KBM-7 (cell line): ENCODE results near the gene ZDHHC3.
A peak's percentile ranks its signal among the peaks of the same experiment; 100 is the strongest.

Experiments used
- DNase-seq: peaks from one replicate; pipeline ENCODE4 v3.0.0-alpha.2; 2015
- in situ Hi-C: fragments of 300-500 bp; cut with MboI; formaldehyde crosslinking; loops from 2 replicates; pipeline ENCODE4 v1.14.3; 2020; ENCODE audit warnings: low sequenced_read_pairs, low pct_unique_long_range_greater_than_20kb, mixed read lengths

ZDHHC3 gene

GRCh38 chr3:44976002-44976815 lies at the start of gene ZDHHC3, which contains the start of gene EXOSC7:
Gene ZDHHC3, minus strand, starts transcription at chr3:44976174. Its CDS starts 16,738 bp downstream, at chr3:44959436.
Gene EXOSC7, plus strand, starts transcription at chr3:44976244. Its CDS starts 34 bp downstream, at chr3:44976278.
- in situ Hi-C loops, result no loop called here
- DNase-seq, result peak; percentile 73

- no peak for DNase-seq
- in situ Hi-C loops, result loop anchor here (25.0 kb wide), 1 partner anchor 638 kb away; no protein-coding TSS in a partner anchor
These were observed 48.7 kb upstream of the ZDHHC3 start for GRCh38 chr3:45024542-45025255.

- in situ Hi-C loops, result no loop called here
- no peak for DNase-seq
These were observed 47.7 kb upstream of the ZDHHC3 start for GRCh38 chr3:45023675-45024074.

- in situ Hi-C loops, result no loop called here
These were observed 45.7 kb upstream of the ZDHHC3 start for GRCh38 chr3:45021524-45022297.

GRCh38 chr3:45020534-45020933 lies 44.6 kb upstream of the ZDHHC3 start:
- in situ Hi-C loops, result no loop called here
- no peak for DNase-seq

More at GRCh38 chr3:45021524-45022297, 45.7 kb upstream of the ZDHHC3 start:
- no peak for DNase-seq

GRCh38 chr3:45017821-45018220 lies 41.8 kb upstream of the ZDHHC3 start:
- DNase-seq, result no peak
- in situ Hi-C loops, result no loop called here

- no peak for DNase-seq
- in situ Hi-C loops, result no loop called here
These were observed 40.9 kb upstream of the ZDHHC3 start for GRCh38 chr3:45016916-45017315.

- DNase-seq, result no peak
These were observed 36.6 kb upstream of the ZDHHC3 start for GRCh38 chr3:45012577-45012976.

GRCh38 chr3:45011756-45012508 lies 36.0 kb upstream of the ZDHHC3 start:
- DNase-seq, result no peak
- in situ Hi-C loops, result no loop called here

More at GRCh38 chr3:45012577-45012976, 36.6 kb upstream of the ZDHHC3 start:
- in situ Hi-C loops, result no loop called here

- no peak for DNase-seq
- in situ Hi-C loops, result no loop called here
These were observed 34.9 kb upstream of the ZDHHC3 start for GRCh38 chr3:45010811-45011333.

- no peak for DNase-seq
- in situ Hi-C loops, result no loop called here
These were observed 33.9 kb upstream of the ZDHHC3 start for GRCh38 chr3:45009868-45010267.

- DNase-seq, result no peak
- in situ Hi-C loops, result no loop called here
These were observed 32.1 kb upstream of the ZDHHC3 start for GRCh38 chr3:45008117-45008516.

- DNase-seq, result no peak
These were observed 31.1 kb upstream of the ZDHHC3 start for GRCh38 chr3:45007091-45007490.

GRCh38 chr3:45003859-45004258 lies 27.9 kb upstream of the ZDHHC3 start:
- no peak for DNase-seq
- in situ Hi-C loops, result no loop called here

More at GRCh38 chr3:45007091-45007490, 31.1 kb upstream of the ZDHHC3 start:
- in situ Hi-C loops, result no loop called here

- in situ Hi-C loops, result no loop called here
- DNase-seq, result no peak
These were observed 27.4 kb upstream of the ZDHHC3 start for GRCh38 chr3:45003406-45003805.

GRCh38 chr3:45002720-45003119 lies 26.7 kb upstream of the ZDHHC3 start:
- in situ Hi-C loops, result no loop called here
- no peak for DNase-seq

GRCh38 chr3:45002139-45002660 lies 26.2 kb upstream of the ZDHHC3 start:
- DNase-seq, result no peak
- in situ Hi-C loops, result no loop called here

GRCh38 chr3:45001738-45002137 lies 25.8 kb upstream of the ZDHHC3 start:
- in situ Hi-C loops, result no loop called here
- DNase-seq, result no peak
